ENCODE data around the gene SLC5A9. TPM values are rescaled to one million over a fixed set of nuclear protein-coding genes. Genes with fewer than 3 reads are reported as not detected.

The SLC5A9 gene
- total and polyA plus RNA-seq, 2 of the 4 experiments (the other 2 are of a cell fraction), result not detected

DNA sequence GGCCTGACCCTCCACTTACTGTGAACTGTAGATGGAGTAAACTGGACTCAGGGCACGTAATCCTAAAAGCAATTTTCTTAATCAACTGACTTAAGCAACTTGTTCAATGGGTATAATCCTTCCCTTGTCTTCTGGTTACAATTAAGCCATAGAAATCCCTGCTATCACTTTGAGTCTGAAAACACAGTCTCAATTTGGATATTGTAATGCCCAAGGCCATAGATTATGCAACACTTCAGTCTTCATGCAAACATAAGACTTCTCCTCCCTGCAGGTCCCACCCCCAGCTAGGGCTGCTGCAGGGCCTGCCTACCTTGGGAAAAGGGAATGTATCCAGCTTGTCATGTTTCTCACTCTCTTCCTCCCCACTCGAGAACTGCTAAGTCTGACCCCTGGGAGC lies 6.2 kb upstream of the SLC5A9 start:
- no peak overlapping the region for H4K5ac ChIP-seq (ENCODE audit: low read depth, low read length)
- H3K9me3 ChIP-seq (ENCODE audit: control insufficient read depth, insufficient read depth, low read length), result no peaks in the 10 kb centered on the region
- no peak overlapping the region for H2BK5ac ChIP-seq (ENCODE audit: low read depth, low read length, poor library complexity, severe bottlenecking)
- dilution Hi-C loops (cut with HindIII; ENCODE audit: low sequenced_read_pairs, unreplicated experiment), result no loop called here
- H2BK15ac ChIP-seq (ENCODE audit: low read depth, low read length), result no peak overlapping the region
- no peak overlapping the region for H2AK9ac ChIP-seq (replicated peaks; ENCODE audit: low read depth, low read length, poor library complexity)
- BruUV-seq (replicated peaks), result no TSS peak
- H3K4ac ChIP-seq (ENCODE audit: low read depth, low read length), result no peak overlapping the region
- no peak for DNase-seq
- no peak overlapping the region for H3K9ac ChIP-seq (ENCODE audit: low read depth, low read length)
- H3K9me1 ChIP-seq (ENCODE audit: insufficient read depth, low read length), result no peaks in the 10 kb centered on the region
- no CpG with 5 or more reads among the region's 2 CpGs for WGBS, 2 experiments (ENCODE audit: extremely low coverage in 2 of 2, insufficient read length in 1 of 2)
- H2BK20ac ChIP-seq (ENCODE audit: low read depth, low read length), result no peak overlapping the region
- H2BK120ac ChIP-seq (ENCODE audit: low read depth, low read length), result no peak overlapping the region
- H2AK5ac ChIP-seq (ENCODE audit: low read depth, low read length), result no peak overlapping the region
- H3K4me2 ChIP-seq (ENCODE audit: low read depth, low read length), result no peak overlapping the region
- in situ Hi-C loops (cut with MboI; ENCODE audit: low sequenced_read_pairs), result no loop called here
- ChIA-PET POLR2A (ENCODE audit: unreplicated experiment) (no interaction called here), CTCF (no interaction called here)
- H3K56ac ChIP-seq (ENCODE audit: extremely low read depth, insufficient read depth, low read length), result no peak overlapping the region
- intact Hi-C loops (cut with micrococcal nuclease), result loop anchor here (10.0 kb wide), 1 partner anchor 562 kb away; no protein-coding TSS in a partner anchor
- no peaks in the 10 kb centered on the region for H4K20me1 ChIP-seq (ENCODE audit: insufficient read depth, low read length)
- no peak overlapping the region for H4K91ac ChIP-seq (ENCODE audit: insufficient read depth, low read depth, low read length)
- H3K27me3 ChIP-seq (ENCODE audit: control insufficient read depth, insufficient read depth, low read length), result no peaks in the 10 kb centered on the region
- H3K27ac ChIP-seq (ENCODE audit: insufficient read depth, low read length), result no peak overlapping the region
- no peak overlapping the region for H3K18ac ChIP-seq (ENCODE audit: low read depth, low read length)
- no peaks in the 10 kb centered on the region for H3K79me1 ChIP-seq (ENCODE audit: low read depth in 1 of 2, low read length in 2 of 2)
- H3K4me1 ChIP-seq (ENCODE audit: control insufficient read depth, insufficient read depth, low read length), result no peaks in the 10 kb centered on the region
- no peak for TF ChIP-seq CHD1 (IDR thresholded peaks at IDR 0.05; ENCODE audit: low read depth, low read length)
- no peak for TF ChIP-seq CEBPB (IDR thresholded peaks at IDR 0.05; ENCODE audit: low read depth, low read length)
- TF ChIP-seq, protein P1, sequence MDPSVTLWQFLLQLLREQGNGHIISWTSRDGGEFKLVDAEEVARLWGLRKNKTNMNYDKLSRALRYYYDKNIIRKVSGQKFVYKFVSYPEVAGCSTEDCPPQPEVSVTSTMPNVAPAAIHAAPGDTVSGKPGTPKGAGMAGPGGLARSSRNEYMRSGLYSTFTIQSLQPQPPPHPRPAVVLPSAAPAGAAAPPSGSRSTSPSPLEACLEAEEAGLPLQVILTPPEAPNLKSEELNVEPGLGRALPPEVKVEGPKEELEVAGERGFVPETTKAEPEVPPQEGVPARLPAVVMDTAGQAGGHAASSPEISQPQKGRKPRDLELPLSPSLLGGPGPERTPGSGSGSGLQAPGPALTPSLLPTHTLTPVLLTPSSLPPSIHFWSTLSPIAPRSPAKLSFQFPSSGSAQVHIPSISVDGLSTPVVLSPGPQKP (IDR thresholded peaks at IDR 0.05; ENCODE audit: borderline replicate concordance, low read depth, low read length), result no peak
- no peak for TF ChIP-seq SMC3 (IDR thresholded peaks at IDR 0.05; ENCODE audit: low read depth, low read length)
- TF ChIP-seq MAZ (IDR thresholded peaks at IDR 0.05; ENCODE audit: borderline replicate concordance, low read depth, low read length), result no peak
- TF ChIP-seq, protein P2, sequence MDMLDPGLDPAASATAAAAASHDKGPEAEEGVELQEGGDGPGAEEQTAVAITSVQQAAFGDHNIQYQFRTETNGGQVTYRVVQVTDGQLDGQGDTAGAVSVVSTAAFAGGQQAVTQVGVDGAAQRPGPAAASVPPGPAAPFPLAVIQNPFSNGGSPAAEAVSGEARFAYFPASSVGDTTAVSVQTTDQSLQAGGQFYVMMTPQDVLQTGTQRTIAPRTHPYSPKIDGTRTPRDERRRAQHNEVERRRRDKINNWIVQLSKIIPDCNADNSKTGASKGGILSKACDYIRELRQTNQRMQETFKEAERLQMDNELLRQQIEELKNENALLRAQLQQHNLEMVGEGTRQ (IDR thresholded peaks at IDR 0.05; ENCODE audit: low read depth, low read length), result no peak
- TF ChIP-seq, protein P3, sequence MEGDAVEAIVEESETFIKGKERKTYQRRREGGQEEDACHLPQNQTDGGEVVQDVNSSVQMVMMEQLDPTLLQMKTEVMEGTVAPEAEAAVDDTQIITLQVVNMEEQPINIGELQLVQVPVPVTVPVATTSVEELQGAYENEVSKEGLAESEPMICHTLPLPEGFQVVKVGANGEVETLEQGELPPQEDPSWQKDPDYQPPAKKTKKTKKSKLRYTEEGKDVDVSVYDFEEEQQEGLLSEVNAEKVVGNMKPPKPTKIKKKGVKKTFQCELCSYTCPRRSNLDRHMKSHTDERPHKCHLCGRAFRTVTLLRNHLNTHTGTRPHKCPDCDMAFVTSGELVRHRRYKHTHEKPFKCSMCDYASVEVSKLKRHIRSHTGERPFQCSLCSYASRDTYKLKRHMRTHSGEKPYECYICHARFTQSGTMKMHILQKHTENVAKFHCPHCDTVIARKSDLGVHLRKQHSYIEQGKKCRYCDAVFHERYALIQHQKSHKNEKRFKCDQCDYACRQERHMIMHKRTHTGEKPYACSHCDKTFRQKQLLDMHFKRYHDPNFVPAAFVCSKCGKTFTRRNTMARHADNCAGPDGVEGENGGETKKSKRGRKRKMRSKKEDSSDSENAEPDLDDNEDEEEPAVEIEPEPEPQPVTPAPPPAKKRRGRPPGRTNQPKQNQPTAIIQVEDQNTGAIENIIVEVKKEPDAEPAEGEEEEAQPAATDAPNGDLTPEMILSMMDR (conservative IDR thresholded peaks at IDR 0.05; ENCODE audit: low read depth, low read length), result no peak
- no peak for TF ChIP-seq BHLHE40 (IDR thresholded peaks at IDR 0.05; ENCODE audit: low read depth, low read length)
- TF ChIP-seq POLR2A (IDR thresholded peaks at IDR 0.05; ENCODE audit: low read depth, low read length), result no peak
- no peak for TF ChIP-seq RCOR1 (IDR thresholded peaks at IDR 0.05; ENCODE audit: insufficient replicate concordance, low read length)
- no peak for TF ChIP-seq RFX5 (IDR thresholded peaks at IDR 0.05; ENCODE audit: low read depth, low read length)
- no peak for TF ChIP-seq RAD21 (IDR thresholded peaks at IDR 0.05; ENCODE audit: low read length)
- TF ChIP-seq NFE2L2 (IDR thresholded peaks at IDR 0.05; ENCODE audit: low read depth, low read length), result no peak
- no peak for TF ChIP-seq FOS (IDR thresholded peaks at IDR 0.05; ENCODE audit: low read depth, low read length)
- no peak for TF ChIP-seq MXI1 (IDR thresholded peaks at IDR 0.05; ENCODE audit: borderline replicate concordance, low read depth, low read length)
- TF ChIP-seq MAFK (IDR thresholded peaks at IDR 0.05; ENCODE audit: low read depth, low read length), result no peak
- H4K8ac ChIP-seq (ENCODE audit: low read depth in 2 of 2, low read length in 2 of 2), result no peak overlapping the region
- H3K4me3 ChIP-seq (ENCODE audit: insufficient read depth, low read depth, low read length), result no peak overlapping the region
- H2AFZ ChIP-seq (replicated peaks; ENCODE audit: low read length, poor library complexity), result peak overlapping the region; percentile 52
- no peaks in the 10 kb centered on the region for H3K36me3 ChIP-seq (ENCODE audit: control insufficient read depth, insufficient read depth, low read length)
- no peak overlapping the region for H3K23ac ChIP-seq (ENCODE audit: low read depth, low read length)
- H3K14ac ChIP-seq (replicated peaks; ENCODE audit: low read depth, low read length), result no peak overlapping the region
- no peak for ATAC-seq (ENCODE audit: low read depth)
